ENCODE measurements around the gene AKT3.

AKT3 gene

GRCh38 chr1:243598433-243598832 is 251.6 kb downstream of the AKT3 start:
- no peak overlapping the region for H2AK5ac ChIP-seq (ENCODE audit: low read length)
- WGBS (ENCODE audit: extremely low coverage, insufficient coverage, insufficient read length) = no CpG with 5 or more reads among the region's 2 CpGs
- DNase-seq = peak; percentile 42 to 79

DNA sequence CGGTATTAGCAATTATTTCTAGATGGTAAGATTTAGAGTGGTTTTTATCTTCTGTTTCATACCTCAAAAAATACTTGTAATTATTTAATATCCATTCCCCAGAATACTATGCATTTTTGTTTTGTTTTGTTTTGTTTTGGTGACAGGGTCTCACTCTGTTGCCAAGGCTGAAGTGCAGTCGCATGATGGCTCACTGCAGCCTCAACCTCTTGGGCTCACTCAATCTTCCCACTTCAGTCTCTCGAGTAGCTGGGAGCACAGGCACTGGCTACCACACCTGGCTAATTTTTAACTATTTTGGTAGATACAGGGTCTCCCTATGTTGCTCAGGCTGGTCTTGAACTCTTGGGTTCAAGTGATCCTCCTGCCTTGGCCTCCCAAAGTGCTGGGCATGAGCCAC is 252.7 kb downstream of the AKT3 start:
- no peak overlapping the region for H2AFZ ChIP-seq (ENCODE audit: insufficient read depth, low read length, poor library complexity)
- no CpG with 5 or more reads among the region's 3 CpGs for WGBS (ENCODE audit: extremely low coverage, insufficient coverage, insufficient read length)

More at GRCh38 chr1:243598433-243598832, 251.6 kb downstream of the AKT3 start:
- Histone ChIP-seq H3K4me3 (ENCODE audit: low read depth, low read length) (no peak overlapping the region), H3K14ac (ENCODE audit: low read length) (no peak overlapping the region), H2BK12ac (ENCODE audit: low read length) (no peak overlapping the region), H3K4me2 (ENCODE audit: low read length) (no peak overlapping the region), H4K8ac (ENCODE audit: low read depth, low read length) (no peak overlapping the region), H4K12ac (ENCODE audit: low read depth, low read length) (no peak overlapping the region), H3K79me2 (ENCODE audit: control insufficient read depth, insufficient read depth, low read length, poor library complexity) (no peaks in the 10 kb centered on the region), H2BK120ac (ENCODE audit: insufficient read depth, low read length, poor library complexity) (no peak overlapping the region), H3K23ac (ENCODE audit: low read length) (no peak overlapping the region), H3K4ac (ENCODE audit: low read depth, low read length) (no peak overlapping the region), H3K27ac (ENCODE audit: low read depth, low read length) (no peak overlapping the region), H3K79me1 (ENCODE audit: low read length) (no peaks in the 10 kb centered on the region), H3K27me3 (ENCODE audit: insufficient read depth, low read length) (no peaks in the 10 kb centered on the region), H3K9me3 (ENCODE audit: insufficient read depth, low read depth, low read length) (no peaks in the 10 kb centered on the region), H3K9ac (ENCODE audit: low read length) (no peak overlapping the region), H3K18ac (ENCODE audit: low read length) (no peak overlapping the region), H4K91ac (ENCODE audit: low read depth, low read length) (no peak overlapping the region), H2BK5ac (ENCODE audit: low read depth, low read length, poor library complexity) (no peak overlapping the region), H2AFZ (ENCODE audit: insufficient read depth, low read length, poor library complexity) (no peak overlapping the region), H3K4me1 (ENCODE audit: control insufficient read depth in 1 of 2, insufficient read depth in 2 of 2, low read length in 2 of 2) (no peaks in the 10 kb centered on the region), H3K36me3 (ENCODE audit: control insufficient read depth in 1 of 2, insufficient read depth in 2 of 2, low read length in 2 of 2) (peaks cover 0 to 4% of the 10 kb centered on the region in 2 experiments)

GRCh38 chr1:243596431-243597062 is 253.5 kb downstream of the AKT3 start:
- Histone ChIP-seq H3K79me2 (ENCODE audit: control insufficient read depth, insufficient read depth, low read length, poor library complexity) (no peaks in the 10 kb centered on the region), H3K4ac (ENCODE audit: low read depth, low read length) (no peak overlapping the region), H3K4me3 (ENCODE audit: low read depth, low read length) (no peak overlapping the region), H3K14ac (ENCODE audit: low read length) (no peak overlapping the region), H3K36me3 (ENCODE audit: control insufficient read depth in 1 of 2, insufficient read depth in 2 of 2, low read length in 2 of 2) (peaks cover 0 to 2% of the 10 kb centered on the region in 2 experiments), H2BK120ac (ENCODE audit: insufficient read depth, low read length, poor library complexity) (no peak overlapping the region), H4K91ac (ENCODE audit: low read depth, low read length) (no peak overlapping the region), H3K27ac (ENCODE audit: low read depth, low read length) (no peak overlapping the region), H2BK5ac (ENCODE audit: low read depth, low read length, poor library complexity) (no peak overlapping the region), H4K12ac (ENCODE audit: low read depth, low read length) (no peak overlapping the region), H3K4me1 (ENCODE audit: control insufficient read depth in 1 of 2, insufficient read depth in 2 of 2, low read length in 2 of 2) (no peaks in the 10 kb centered on the region), H4K8ac (ENCODE audit: low read depth, low read length) (no peak overlapping the region), H3K27me3 (ENCODE audit: insufficient read depth, low read length) (no peaks in the 10 kb centered on the region), H3K9me3 (ENCODE audit: insufficient read depth, low read depth, low read length) (no peaks in the 10 kb centered on the region), H3K18ac (ENCODE audit: low read length) (no peak overlapping the region), H3K9ac (ENCODE audit: low read length) (no peak overlapping the region), H2AK5ac (ENCODE audit: low read length) (no peak overlapping the region), H2BK12ac (ENCODE audit: low read length) (no peak overlapping the region), H3K23ac (ENCODE audit: low read length) (no peak overlapping the region), H3K4me2 (ENCODE audit: low read length) (no peak overlapping the region), H2AFZ (ENCODE audit: insufficient read depth, low read length, poor library complexity) (no peak overlapping the region), H3K79me1 (ENCODE audit: low read length) (no peaks in the 10 kb centered on the region)
- WGBS (ENCODE audit: extremely low coverage, insufficient coverage, insufficient read length) = no CpG with 5 or more reads among the region's 6 CpGs
- peak; percentile 52 to 81 for DNase-seq

More for the DNA sequence above, 252.7 kb downstream of the AKT3 start:
- Histone ChIP-seq H3K4me1 (ENCODE audit: control insufficient read depth in 1 of 2, insufficient read depth in 2 of 2, low read length in 2 of 2) (no peaks in the 10 kb centered on the region), H2BK12ac (ENCODE audit: low read length) (no peak overlapping the region), H3K79me1 (ENCODE audit: low read length) (no peaks in the 10 kb centered on the region), H3K4me2 (ENCODE audit: low read length) (no peak overlapping the region), H4K91ac (ENCODE audit: low read depth, low read length) (no peak overlapping the region), H3K79me2 (ENCODE audit: control insufficient read depth, insufficient read depth, low read length, poor library complexity) (no peaks in the 10 kb centered on the region), H4K12ac (ENCODE audit: low read depth, low read length) (no peak overlapping the region), H2AK5ac (ENCODE audit: low read length) (no peak overlapping the region), H2BK120ac (ENCODE audit: insufficient read depth, low read length, poor library complexity) (no peak overlapping the region), H3K14ac (ENCODE audit: low read length) (no peak overlapping the region), H3K18ac (ENCODE audit: low read length) (no peak overlapping the region), H3K23ac (ENCODE audit: low read length) (no peak overlapping the region), H3K27ac (ENCODE audit: low read depth, low read length) (no peak overlapping the region), H3K9ac (ENCODE audit: low read length) (no peak overlapping the region), H3K9me3 (ENCODE audit: insufficient read depth, low read depth, low read length) (no peaks in the 10 kb centered on the region), H3K4me3 (ENCODE audit: low read depth, low read length) (no peak overlapping the region), H3K4ac (ENCODE audit: low read depth, low read length) (no peak overlapping the region), H2BK5ac (ENCODE audit: low read depth, low read length, poor library complexity) (no peak overlapping the region), H3K36me3 (ENCODE audit: control insufficient read depth in 1 of 2, insufficient read depth in 2 of 2, low read length in 2 of 2) (peaks cover 0 to 2% of the 10 kb centered on the region in 2 experiments), H4K8ac (ENCODE audit: low read depth, low read length) (no peak overlapping the region), H3K27me3 (ENCODE audit: insufficient read depth, low read length) (no peaks in the 10 kb centered on the region)
- DNase-seq = peak; percentile 8 to 70

DNA sequence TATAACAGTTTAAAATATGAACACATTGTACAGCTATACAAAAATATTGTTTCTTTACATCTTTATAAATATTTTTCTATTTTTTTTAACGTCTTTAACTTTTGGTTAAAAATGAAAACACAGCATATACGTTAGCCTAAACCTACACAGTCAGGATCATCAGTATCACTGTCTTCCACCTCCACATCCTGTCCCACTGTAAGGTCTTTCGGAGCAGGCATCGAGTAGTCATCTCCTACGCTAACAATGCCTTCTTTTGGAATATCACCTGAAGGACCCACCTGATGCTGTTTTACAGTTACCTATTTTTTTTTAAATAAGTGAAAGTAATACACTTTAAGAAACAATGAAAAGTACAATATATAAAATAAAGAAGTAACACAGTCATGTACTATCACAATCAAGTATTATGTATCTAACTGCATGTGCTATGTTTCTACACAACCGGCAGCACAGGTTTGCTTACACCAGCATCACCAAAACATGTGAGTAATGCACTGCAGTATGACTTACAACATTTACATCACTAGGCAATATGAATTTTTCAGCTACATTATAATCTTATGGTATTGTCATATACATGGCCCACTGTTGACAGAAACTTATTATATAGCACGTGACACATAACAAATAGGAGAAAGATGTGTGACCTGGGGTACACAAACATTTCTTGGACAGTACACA is 254.4 kb downstream of the AKT3 start:
- no peaks in the 10 kb centered on the region for H3K79me1 ChIP-seq (ENCODE audit: low read length)
- WGBS (ENCODE audit: extremely low coverage, insufficient coverage, insufficient read length) = no CpG with 5 or more reads among the region's 7 CpGs

More for the DNA sequence above, 254.4 kb downstream of the AKT3 start:
- Histone ChIP-seq H2BK5ac (ENCODE audit: low read depth, low read length, poor library complexity) (no peak overlapping the region), H2BK12ac (ENCODE audit: low read length) (no peak overlapping the region), H3K18ac (ENCODE audit: low read length) (no peak overlapping the region), H3K4me1 (ENCODE audit: control insufficient read depth in 1 of 2, insufficient read depth in 2 of 2, low read length in 2 of 2) (no peaks in the 10 kb centered on the region), H3K4me2 (ENCODE audit: low read length) (no peak overlapping the region), H3K23ac (ENCODE audit: low read length) (no peak overlapping the region), H3K14ac (ENCODE audit: low read length) (no peak overlapping the region), H3K27me3 (ENCODE audit: insufficient read depth, low read length) (no peaks in the 10 kb centered on the region), H2AK5ac (ENCODE audit: low read length) (no peak overlapping the region), H3K36me3 (ENCODE audit: control insufficient read depth in 1 of 2, insufficient read depth in 2 of 2, low read length in 2 of 2) (peaks cover 0 to 2% of the 10 kb centered on the region in 2 experiments), H3K79me2 (ENCODE audit: control insufficient read depth, insufficient read depth, low read length, poor library complexity) (no peaks in the 10 kb centered on the region), H3K4me3 (ENCODE audit: low read depth, low read length) (no peak overlapping the region), H2BK120ac (ENCODE audit: insufficient read depth, low read length, poor library complexity) (no peak overlapping the region), H4K91ac (ENCODE audit: low read depth, low read length) (no peak overlapping the region), H3K4ac (ENCODE audit: low read depth, low read length) (no peak overlapping the region), H3K9ac (ENCODE audit: low read length) (no peak overlapping the region), H3K9me3 (ENCODE audit: insufficient read depth, low read depth, low read length) (no peaks in the 10 kb centered on the region), H4K8ac (ENCODE audit: low read depth, low read length) (no peak overlapping the region), H3K27ac (ENCODE audit: low read depth, low read length) (no peak overlapping the region), H2AFZ (ENCODE audit: insufficient read depth, low read length, poor library complexity) (no peak overlapping the region), H4K12ac (ENCODE audit: low read depth, low read length) (no peak overlapping the region)
- DNase-seq = peak; percentile 77 to 86
